ENCODE results near the gene DCLK1.

Gene DCLK1

GRCh38 chr13:35945368-35945767 is 185.8 kb downstream of the DCLK1 start:
- H3K4me3 ChIP-seq (ENCODE audit: control insufficient read depth, low read depth, low read length) = no peak overlapping the region
- TF ChIP-seq, protein P1, sequence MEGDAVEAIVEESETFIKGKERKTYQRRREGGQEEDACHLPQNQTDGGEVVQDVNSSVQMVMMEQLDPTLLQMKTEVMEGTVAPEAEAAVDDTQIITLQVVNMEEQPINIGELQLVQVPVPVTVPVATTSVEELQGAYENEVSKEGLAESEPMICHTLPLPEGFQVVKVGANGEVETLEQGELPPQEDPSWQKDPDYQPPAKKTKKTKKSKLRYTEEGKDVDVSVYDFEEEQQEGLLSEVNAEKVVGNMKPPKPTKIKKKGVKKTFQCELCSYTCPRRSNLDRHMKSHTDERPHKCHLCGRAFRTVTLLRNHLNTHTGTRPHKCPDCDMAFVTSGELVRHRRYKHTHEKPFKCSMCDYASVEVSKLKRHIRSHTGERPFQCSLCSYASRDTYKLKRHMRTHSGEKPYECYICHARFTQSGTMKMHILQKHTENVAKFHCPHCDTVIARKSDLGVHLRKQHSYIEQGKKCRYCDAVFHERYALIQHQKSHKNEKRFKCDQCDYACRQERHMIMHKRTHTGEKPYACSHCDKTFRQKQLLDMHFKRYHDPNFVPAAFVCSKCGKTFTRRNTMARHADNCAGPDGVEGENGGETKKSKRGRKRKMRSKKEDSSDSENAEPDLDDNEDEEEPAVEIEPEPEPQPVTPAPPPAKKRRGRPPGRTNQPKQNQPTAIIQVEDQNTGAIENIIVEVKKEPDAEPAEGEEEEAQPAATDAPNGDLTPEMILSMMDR (IDR thresholded peaks at IDR 0.05; ENCODE audit: control insufficient read depth, insufficient read depth, low read depth, low read length, missing control alignments) = no peak
- DNase-seq (ENCODE audit: low read depth) = no peak

DNA sequence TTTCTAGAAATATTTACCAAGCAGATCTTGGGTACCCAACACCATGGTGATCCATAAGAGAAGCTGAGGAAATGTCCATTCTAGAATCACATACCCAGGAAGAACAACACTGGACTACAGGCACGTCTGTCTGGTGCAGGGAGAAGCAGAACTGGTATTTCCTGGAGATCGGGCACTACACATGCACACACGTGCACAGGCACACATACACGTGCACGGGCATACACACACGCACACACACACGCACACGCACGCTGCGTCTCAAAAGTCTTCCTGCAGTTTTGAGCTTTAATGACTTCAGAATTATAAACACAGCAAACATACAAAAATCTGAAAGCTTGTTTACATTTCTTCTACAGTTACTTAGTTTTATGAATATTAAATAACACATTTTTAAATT is 189.8 kb downstream of the DCLK1 start:
- DNase-seq (ENCODE audit: low read depth) = no peak
- H3K4me3 ChIP-seq (ENCODE audit: control insufficient read depth, low read depth, low read length) = no peak overlapping the region
- TF ChIP-seq, protein P1 (IDR thresholded peaks at IDR 0.05; ENCODE audit: control insufficient read depth, insufficient read depth, low read depth, low read length, missing control alignments) = no peak

DNA sequence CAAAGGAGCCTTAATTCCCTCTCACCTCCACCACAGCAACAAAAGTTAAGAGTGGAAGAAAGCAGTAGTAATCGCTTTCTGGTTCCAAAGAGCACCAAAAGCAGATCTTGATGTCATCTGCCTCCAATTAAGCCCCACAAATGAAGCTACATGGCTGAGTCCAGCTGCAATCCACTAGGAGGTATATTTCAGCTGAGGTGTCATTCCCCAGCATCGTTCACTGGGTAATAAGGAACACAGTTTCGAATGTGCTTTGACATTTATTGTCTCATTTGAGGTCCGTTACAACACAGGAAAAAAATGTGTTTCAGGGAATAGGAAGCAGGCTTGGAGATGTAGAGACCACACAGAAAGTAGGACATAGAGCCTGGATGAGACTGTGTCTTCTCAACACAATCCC is 190.4 kb downstream of the DCLK1 start:
- H3K4me3 ChIP-seq (ENCODE audit: control insufficient read depth, low read depth, low read length) = no peak overlapping the region
- DNase-seq (ENCODE audit: low read depth) = no peak
- TF ChIP-seq, protein P1 (IDR thresholded peaks at IDR 0.05; ENCODE audit: control insufficient read depth, insufficient read depth, low read depth, low read length, missing control alignments) = no peak

- TF ChIP-seq, protein P1 (IDR thresholded peaks at IDR 0.05; ENCODE audit: control insufficient read depth, insufficient read depth, low read depth, low read length, missing control alignments) = no peak
- no peak overlapping the region for H3K4me3 ChIP-seq (ENCODE audit: control insufficient read depth, low read depth, low read length)
- DNase-seq (ENCODE audit: low read depth) = no peak
These were observed 194.8 kb downstream of the DCLK1 start for GRCh38 chr13:35936246-35936978.

DNA sequence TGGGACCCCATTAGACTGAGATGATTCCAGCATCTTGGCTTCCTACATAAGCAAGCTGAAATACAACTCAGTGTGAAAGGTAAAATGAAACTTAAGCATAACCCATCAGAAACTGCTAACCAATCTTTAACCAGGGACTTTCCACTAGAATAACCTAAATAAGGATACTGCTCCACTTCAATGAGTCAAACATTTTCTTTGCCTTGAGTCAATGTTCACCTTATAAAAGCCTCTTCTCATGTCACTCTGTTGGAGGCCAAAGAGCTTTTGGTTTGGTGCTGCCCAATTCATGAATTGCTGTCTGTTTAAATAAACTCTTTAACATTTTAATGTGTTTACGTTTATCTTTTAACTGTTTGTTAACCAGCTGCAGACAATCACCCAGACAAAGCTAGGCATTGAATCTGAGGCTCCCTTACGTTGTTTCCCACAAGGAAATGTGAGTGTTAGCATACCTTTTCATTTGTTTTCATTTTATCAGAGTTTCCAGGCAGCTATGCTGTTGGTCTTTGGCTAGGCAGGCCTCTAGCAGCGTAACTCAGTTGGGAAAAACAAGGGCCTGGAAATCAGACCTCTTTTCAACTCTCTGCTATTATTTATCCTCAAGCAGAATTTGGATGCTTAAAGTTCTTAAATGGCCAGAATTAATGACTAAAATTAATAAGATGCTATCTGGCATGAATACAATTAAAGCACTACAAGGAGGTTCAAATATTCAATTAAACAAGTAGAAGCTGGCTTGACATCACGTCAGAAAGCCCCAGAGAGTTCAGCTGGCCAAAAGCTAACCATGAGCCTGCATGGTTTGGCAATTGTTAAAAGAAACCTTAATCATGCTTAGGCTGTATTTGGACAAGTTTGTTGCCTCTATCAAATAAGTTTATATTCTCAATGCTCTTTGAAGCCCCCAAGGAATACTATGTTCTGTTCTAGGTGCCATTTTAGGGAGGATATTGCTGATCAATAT is 200.2 kb downstream of the DCLK1 start:
- TF ChIP-seq, protein P1 (IDR thresholded peaks at IDR 0.05; ENCODE audit: control insufficient read depth, insufficient read depth, low read depth, low read length, missing control alignments) = no peak
- H3K4me3 ChIP-seq (ENCODE audit: control insufficient read depth, low read depth, low read length) = no peak overlapping the region
- no peak for DNase-seq (ENCODE audit: low read depth)

- H3K4me3 ChIP-seq (ENCODE audit: control insufficient read depth, low read depth, low read length) = no peak overlapping the region
- TF ChIP-seq, protein P1 (IDR thresholded peaks at IDR 0.05; ENCODE audit: control insufficient read depth, insufficient read depth, low read depth, low read length, missing control alignments) = no peak
- no peak for DNase-seq (ENCODE audit: low read depth)
These were observed 203.6 kb downstream of the DCLK1 start for GRCh38 chr13:35927567-35928021.

Measured in AG09309 (cell line).